HUES6 (cell line): ENCODE measurements around the gene PSENEN.

Experiments used
- H3K27ac ChIP-seq: 2 replicates; pipeline ENCODE4 v1.7.0; 2013; ENCODE audit warnings: low read depth, mild to moderate bottlenecking, low read length, inconsistent platforms
- H3K27me3 ChIP-seq: 2 replicates; pipeline ENCODE4 v1.6.1; 2013; ENCODE audit warnings: low read length; ENCODE audit not compliant: control insufficient read depth, insufficient read depth
- H3K36me3 ChIP-seq: 2 replicates; pipeline ENCODE4 v1.6.1; 2013; ENCODE audit warnings: low read length; ENCODE audit not compliant: control insufficient read depth, insufficient read depth
- H3K4me1 ChIP-seq: 2 replicates; pipeline ENCODE4 v1.6.1; 2013; ENCODE audit warnings: low read length; ENCODE audit not compliant: control insufficient read depth, insufficient read depth
- H3K4me3 ChIP-seq: 2 replicates; pipeline ENCODE4 v1.5.1; 2013; ENCODE audit warnings: low read depth, low read length
- H3K9ac ChIP-seq: one replicate; pipeline ENCODE4 v1.6.1; 2013; ENCODE audit warnings: mild to moderate bottlenecking, low read length
- H3K9me3 ChIP-seq: 2 replicates; pipeline ENCODE4 v1.6.1; 2013; ENCODE audit warnings: low read depth, low read length; ENCODE audit not compliant: control insufficient read depth, insufficient read depth

Gene PSENEN, protein sequence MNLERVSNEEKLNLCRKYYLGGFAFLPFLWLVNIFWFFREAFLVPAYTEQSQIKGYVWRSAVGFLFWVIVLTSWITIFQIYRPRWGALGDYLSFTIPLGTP

GRCh38 chr19:35745328-35746086 lies at the start of gene PSENEN, which contains the start of gene U2AF1L4:
Gene PSENEN, plus strand, starts transcription at chr19:35745651. Its CDS starts 280 bp downstream, at chr19:35745931.
Gene U2AF1L4, minus strand, starts transcription at chr19:35745418. Its CDS starts 27 bp downstream, at chr19:35745391.
- Histone ChIP-seq H3K4me3 (peak within 1 kb of the TSS; percentile 93), H3K9ac (peak within 1 kb of the TSS; percentile 76), H3K9me3 (no peaks in the 10 kb centered on the region), H3K36me3 (no peaks in the 10 kb centered on the region), H3K27ac (peak within 1 kb of the TSS; percentile 97), H3K4me1 (peaks cover 14% of the 10 kb centered on the region), H3K27me3 (no peaks in the 10 kb centered on the region)

DNA sequence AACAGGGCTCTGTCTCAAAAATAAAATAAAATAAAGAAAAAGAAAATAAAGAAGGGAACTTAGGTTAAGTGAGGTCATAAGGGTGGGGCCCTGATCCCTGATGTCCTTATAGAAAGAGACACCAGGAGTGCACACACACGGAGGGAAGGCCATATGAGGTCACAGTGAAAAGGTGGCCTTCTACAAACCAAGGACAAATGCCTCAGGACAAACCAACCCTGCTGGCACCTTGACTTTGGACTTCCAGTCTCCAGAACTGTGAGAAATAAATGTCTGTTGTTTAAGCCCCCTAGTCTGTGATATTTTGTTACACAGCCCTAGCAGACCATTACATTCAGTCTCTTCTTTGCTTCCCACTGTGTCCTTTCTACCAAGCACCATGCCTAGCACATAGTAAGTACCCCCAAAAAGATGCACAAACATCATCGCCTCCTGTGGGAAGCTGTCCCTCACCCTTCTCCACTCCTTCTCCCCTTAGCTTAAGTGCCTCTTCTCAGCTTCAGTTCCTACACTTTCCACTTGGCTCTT lies 49.5 kb upstream of the PSENEN start:
- H3K4me1 ChIP-seq, result no peaks in the 10 kb centered on the region
- H3K27ac ChIP-seq, result no peak overlapping the region
- peaks cover 5% of the 10 kb centered on the region for H3K9me3 ChIP-seq
- no peaks in the 10 kb centered on the region for H3K27me3 ChIP-seq
- H3K36me3 ChIP-seq, result no peaks in the 10 kb centered on the region
- no peak overlapping the region for H3K9ac ChIP-seq
- no peak overlapping the region for H3K4me3 ChIP-seq

- Histone ChIP-seq H3K4me3 (no peak overlapping the region), H3K36me3 (no peaks in the 10 kb centered on the region), H3K4me1 (no peaks in the 10 kb centered on the region), H3K27me3 (no peaks in the 10 kb centered on the region), H3K9ac (no peak overlapping the region), H3K27ac (no peak overlapping the region), H3K9me3 (peaks cover 5% of the 10 kb centered on the region)
These were observed 48.6 kb upstream of the PSENEN start for GRCh38 chr19:35696835-35697234.

- H3K27ac ChIP-seq, result no peak overlapping the region
- H3K9me3 ChIP-seq, result no peaks in the 10 kb centered on the region
- peak overlapping the region; percentile 45 for H3K9ac ChIP-seq
- no peaks in the 10 kb centered on the region for H3K36me3 ChIP-seq
- peaks cover 24% of the 10 kb centered on the region for H3K27me3 ChIP-seq
- H3K4me3 ChIP-seq, result peak overlapping the region; percentile 81
- peaks cover 4% of the 10 kb centered on the region; the same call in 1 of the 2 replicates for H3K4me1 ChIP-seq
These were observed 43.0 kb upstream of the PSENEN start for GRCh38 chr19:35702223-35703012.

- H3K27ac ChIP-seq, result no peak overlapping the region
- H3K36me3 ChIP-seq, result no peaks in the 10 kb centered on the region
- no peaks in the 10 kb centered on the region for H3K9me3 ChIP-seq
- no peak overlapping the region for H3K4me3 ChIP-seq
- H3K27me3 ChIP-seq, result peaks cover 24% of the 10 kb centered on the region
- H3K4me1 ChIP-seq, result peaks cover 4% of the 10 kb centered on the region; the same call in 1 of the 2 replicates
- no peak overlapping the region for H3K9ac ChIP-seq
These were observed 42.1 kb upstream of the PSENEN start for GRCh38 chr19:35703343-35703742.

- H3K4me3 ChIP-seq, result no peak within 1 kb of the TSS
- H3K36me3 ChIP-seq, result no peaks in the 10 kb centered on the region
- no peaks in the 10 kb centered on the region for H3K9me3 ChIP-seq
- H3K9ac ChIP-seq, result no peak within 1 kb of the TSS
- no peak within 1 kb of the TSS for H3K27ac ChIP-seq
- H3K4me1 ChIP-seq, result peaks cover 4% of the 10 kb centered on the region; the same call in 1 of the 2 replicates
- peaks cover 24% of the 10 kb centered on the region for H3K27me3 ChIP-seq
These were observed 41.2 kb upstream of the PSENEN start, which contains the start of gene ZBTB32 for GRCh38 chr19:35704218-35704617. Gene ZBTB32, plus strand, starts transcription at chr19:35704558. Its CDS starts 10,069 bp downstream, at chr19:35714627.

- Histone ChIP-seq H3K4me3 (no peak overlapping the region), H3K4me1 (peaks cover 10% of the 10 kb centered on the region), H3K9me3 (no peaks in the 10 kb centered on the region), H3K9ac (no peak overlapping the region), H3K36me3 (no peaks in the 10 kb centered on the region), H3K27me3 (peaks cover 15% of the 10 kb centered on the region), H3K27ac (no peak overlapping the region)
These were observed 37.1 kb upstream of the PSENEN start for GRCh38 chr19:35708391-35708790.

- H3K27me3 ChIP-seq, result peaks cover 6% of the 10 kb centered on the region; the same call in 1 of the 2 replicates
- H3K4me3 ChIP-seq, result no peak overlapping the region
- H3K9ac ChIP-seq, result peak overlapping the region; percentile 32
- no peak overlapping the region for H3K27ac ChIP-seq
- H3K9me3 ChIP-seq, result no peaks in the 10 kb centered on the region
- no peaks in the 10 kb centered on the region for H3K36me3 ChIP-seq
- H3K4me1 ChIP-seq, result peaks cover 27% of the 10 kb centered on the region
These were observed 34.4 kb upstream of the PSENEN start for GRCh38 chr19:35710784-35711723.

- H3K36me3 ChIP-seq, result no peaks in the 10 kb centered on the region
- H3K4me3 ChIP-seq, result no peak overlapping the region
- no peak overlapping the region for H3K9ac ChIP-seq
- no peaks in the 10 kb centered on the region for H3K9me3 ChIP-seq
- peaks cover 6% of the 10 kb centered on the region; the same call in 1 of the 2 replicates for H3K27me3 ChIP-seq
- H3K27ac ChIP-seq, result no peak overlapping the region
- H3K4me1 ChIP-seq, result peaks cover 29% of the 10 kb centered on the region
These were observed 32.6 kb upstream of the PSENEN start for GRCh38 chr19:35712567-35713505.
